Activated naive CD4-positive, alpha-beta T cell treated with anti-CD3 and anti-CD28 coated beads, Interleukin-2, amount 10 ng/mL, durations not matched to agents 5 hours and 36 hours (primary cell): ENCODE results near the gene DUSP5. TPM values are rescaled to one million over a fixed set of nuclear protein-coding genes. Genes with fewer than 3 reads are reported as not detected.

Source experiments
- total RNA-seq, 2 experiments: library from RNA; stranded (reverse); gene quantifications; one replicate each; pipeline ENCODE4 v1.2.3, GENCODE V29; 2021

The DUSP5 gene
- total RNA-seq, result 10 to 100 TPM; 53.7 to 54.2 TPM

GRCh38 chr10:110497438-110498086 is at the start of gene DUSP5:
Gene DUSP5, plus strand, starts transcription at chr10:110497907. Its CDS starts 215 bp downstream, at chr10:110498122.

Other genes starting within 250 kb of the DUSP5 start
- 10 to 100 TPM; 36.1 to 38.1 TPM for gene SMNDC1, start 193.0 kb upstream of the DUSP5 start, total RNA-seq
- 10 to 100 TPM; 61.4 to 66.5 TPM for gene SMC3, start 69.8 kb downstream of the DUSP5 start, total RNA-seq
- gene RBM20, start 146.4 kb downstream of the DUSP5 start, total RNA-seq, result under 1 TPM; 0.05 to 0.13 TPM